H1 (cell line): Measurements from ENCODE around the gene TRIM27. TPM values are rescaled to one million over a fixed set of nuclear protein-coding genes. Genes with fewer than 3 reads are reported as not detected.

Source experiments
- CTCF ChIA-PET: fragments of 300-600 bp; sonication (Branson Sonifier 250); formaldehyde crosslinking; loops from one replicate; lab custom pipeline; 2021; ENCODE audit not compliant: partially characterized antibody; lab: Charles Lee
- POLR2A ChIA-PET: fragments of 300-600 bp; sonication (Branson Sonifier 250); formaldehyde crosslinking; loops from one replicate; lab custom pipeline; 2021; ENCODE audit warnings: inconsistent platforms; ENCODE audit not compliant: partially characterized antibody; lab: Charles Lee
- DNase-seq, 2 experiments: peaks; one replicate each; pipeline versions ENCODE4 v3.0.0 to v3.0.0-alpha.2; 2010 to 2022; ENCODE audit warnings: low spot score in 2 of 2, low read depth in 1 of 2, mixed read lengths in 1 of 2
- FAIRE-seq: peaks from 2 replicates; lab custom pipeline; 2011; peaks lifted over from hg19 to GRCh38; lab: Jason Lieb, UNC
- H2AFZ ChIP-seq: 2 replicates; pipeline ENCODE4 v1.8.1; 2012; ENCODE audit warnings: low read length, inconsistent platforms
- H2AK5ac ChIP-seq: 2 replicates; pipeline ENCODE4 v1.6.1; 2013; ENCODE audit warnings: low read depth, low read length
- H2BK120ac ChIP-seq: replicated peaks from 2 replicates; pipeline ENCODE3; 2013; ENCODE audit warnings: low read depth, low read length, inconsistent platforms
- H2BK12ac ChIP-seq: 2 replicates; pipeline ENCODE4 v1.6.1; 2013; ENCODE audit warnings: low read depth, low read length
- H2BK15ac ChIP-seq: 2 replicates; pipeline ENCODE4 v1.6.1; 2013; ENCODE audit warnings: low read length
- H2BK20ac ChIP-seq: 2 replicates; pipeline ENCODE4 v1.6.1; 2013; ENCODE audit warnings: low read length
- H2BK5ac ChIP-seq: 2 replicates; pipeline ENCODE4 v1.6.1; 2013; ENCODE audit warnings: low read depth, low read length
- H3K14ac ChIP-seq: 2 replicates; pipeline ENCODE4 v1.6.1; 2013; ENCODE audit warnings: inconsistent platforms; ENCODE audit not compliant: insufficient read length
- H3K18ac ChIP-seq: 2 replicates; pipeline ENCODE4 v1.6.1; 2013; ENCODE audit warnings: low read length; ENCODE audit errors: extremely low read depth
- H3K23ac ChIP-seq: 2 replicates; pipeline ENCODE4 v1.6.1; 2013; ENCODE audit warnings: inconsistent platforms; ENCODE audit not compliant: insufficient read length
- H3K23me2 ChIP-seq: 2 replicates; pipeline ENCODE4 v1.6.1; 2013; ENCODE audit warnings: low read depth, low read length
- H3K27ac ChIP-seq: 2 replicates; pipeline ENCODE4 v1.6.1; 2011; ENCODE audit warnings: low read depth, low read length, inconsistent platforms
- H3K27me3 ChIP-seq, 4 experiments: replicated peaks in 1 of 4; 1 replicate in 1 of 4; 2 replicates in 3 of 4; pipeline versions ENCODE4 v1.6.1 to v1.8.1; 2011 to 2013; ENCODE audit warnings: low read length in 3 of 4, mild to moderate bottlenecking in 3 of 4, inconsistent platforms in 2 of 4, mixed read lengths in 2 of 4, moderate library complexity in 1 of 4; ENCODE audit not compliant: control insufficient read depth in 3 of 4, insufficient read depth in 3 of 4; ENCODE audit errors: extremely low read depth in 1 of 4
- H3K36me3 ChIP-seq, 4 experiments: 2 replicates each; pipeline versions ENCODE4 v1.6.1 to v1.8.1; 2011 to 2013; ENCODE audit warnings: mild to moderate bottlenecking in 4 of 4, low read length in 3 of 4, moderate library complexity in 2 of 4, control low read depth in 1 of 4, inconsistent platforms in 1 of 4; ENCODE audit not compliant: insufficient read depth in 4 of 4, control insufficient read depth in 2 of 4
- H3K4ac ChIP-seq: replicated peaks from 2 replicates; pipeline ENCODE3; 2013; ENCODE audit warnings: low read length, low read depth, mixed read lengths, inconsistent platforms; ENCODE audit not compliant: insufficient read length
- H3K4me1 ChIP-seq, 4 experiments: replicated peaks in 1 of 4; 1 replicate in 1 of 4; 2 replicates in 3 of 4; pipeline versions ENCODE4 v1.6.1 to v1.8.1; 2011 to 2013; ENCODE audit warnings: low read length in 3 of 4, inconsistent platforms in 2 of 4, mixed read lengths in 1 of 4; ENCODE audit not compliant: insufficient read depth in 4 of 4, control insufficient read depth in 3 of 4
- H3K4me2 ChIP-seq, 2 experiments: 2 replicates each; pipeline versions ENCODE4 v1.6.1 to v1.8.1; 2011 to 2013; ENCODE audit warnings: low read depth in 2 of 2, low read length in 2 of 2, control low read depth in 1 of 2, inconsistent platforms in 1 of 2, mild to moderate bottlenecking in 1 of 2; ENCODE audit not compliant: insufficient read depth in 1 of 2
- H3K4me3 ChIP-seq, 4 experiments: fragments of 200-600, 300-600 bp in 1 of 4; sonication (generic), shearing (Covaris generic), sonication (Bioruptor Twin) in 1 of 4; 2 replicates each; pipeline versions ENCODE4 v1.5.1 to v1.8.1; 2011 to 2016; ENCODE audit warnings: low read length in 4 of 4, low read depth in 3 of 4, control low read depth in 2 of 4, inconsistent platforms in 2 of 4, mild to moderate bottlenecking in 2 of 4, mixed read lengths in 1 of 4, moderate library complexity in 1 of 4; ENCODE audit not compliant: insufficient read depth in 2 of 4; ENCODE audit errors: extremely low read depth in 1 of 4
- H3K56ac ChIP-seq: replicated peaks from 2 replicates; pipeline ENCODE3; 2013; ENCODE audit warnings: low read depth, mild to moderate bottlenecking, mixed read lengths, low read length, inconsistent platforms; ENCODE audit not compliant: insufficient read length
- H3K79me1 ChIP-seq: 2 replicates; pipeline ENCODE4 v1.6.1; 2013; ENCODE audit warnings: low read depth, low read length, control low read depth
- H3K79me2 ChIP-seq, 2 experiments: 2 replicates each; pipeline versions ENCODE4 v1.6.1 to v1.8.1; 2012 to 2013; ENCODE audit warnings: low read length in 2 of 2, mild to moderate bottlenecking in 2 of 2, inconsistent platforms in 1 of 2; ENCODE audit not compliant: insufficient read depth in 2 of 2, control insufficient read depth in 1 of 2
- H3K9ac ChIP-seq, 4 experiments: replicated peaks in 1 of 4; 1 replicate in 1 of 4; 2 replicates in 3 of 4; pipeline versions ENCODE4 v1.6.1 to v1.8.1; 2011 to 2013; ENCODE audit warnings: low read depth in 3 of 4, low read length in 3 of 4, control low read depth in 2 of 4, mild to moderate bottlenecking in 2 of 4, moderate library complexity in 2 of 4, inconsistent platforms in 1 of 4; ENCODE audit errors: extremely low read depth in 1 of 4
- H3K9me3 ChIP-seq, 2 experiments: 2 replicates each; pipeline versions ENCODE4 v1.6.1 to v1.8.1; 2012 to 2013; ENCODE audit warnings: mild to moderate bottlenecking in 2 of 2, moderate library complexity in 2 of 2, control low read depth in 1 of 2, inconsistent platforms in 1 of 2, low read depth in 1 of 2, low read length in 1 of 2, mixed read lengths in 1 of 2; ENCODE audit not compliant: insufficient read depth in 2 of 2
- H4K20me1 ChIP-seq, 2 experiments: replicated peaks in 1 of 2; 2 replicates each; pipeline versions ENCODE3 to v1.8.1; 2011 to 2013; ENCODE audit warnings: inconsistent platforms in 2 of 2, low read length in 2 of 2, mild to moderate bottlenecking in 1 of 2; ENCODE audit not compliant: insufficient read depth in 2 of 2, control insufficient read depth in 1 of 2
- H4K5ac ChIP-seq: 2 replicates; pipeline ENCODE4 v1.6.1; 2013; ENCODE audit warnings: low read length, low read depth, mixed read lengths, inconsistent platforms; ENCODE audit not compliant: insufficient read length
- H4K8ac ChIP-seq: 2 replicates; pipeline ENCODE4 v1.8.0; 2013; ENCODE audit warnings: mild to moderate bottlenecking, moderate library complexity, low read length, inconsistent platforms; ENCODE audit not compliant: insufficient read depth; ENCODE audit errors: extremely low read depth
- H4K91ac ChIP-seq: replicated peaks from 2 replicates; pipeline ENCODE3; 2013; ENCODE audit warnings: low read length, mixed read lengths, inconsistent platforms; ENCODE audit not compliant: insufficient read length
- KDM1A ChIP-seq: fragments of 200-600, 300-600 bp; sonication (generic); IDR thresholded peaks from 2 replicates; pipeline ENCODE4 v1.7.1; 2016; ENCODE audit warnings: mild to moderate bottlenecking, low read length, borderline replicate concordance
- TBP ChIP-seq: IDR thresholded peaks from 2 replicates; pipeline ENCODE4 v1.6.1; 2011; ENCODE audit warnings: low read depth, low read length, improper control_type of control experiment
- WGBS, 2 experiments: shearing (Covaris generic) in 1 of 2; methylation state at CpG; one replicate each; pipeline versions ENCODE4 v1.1.6 to v1.1.7; 2013 to 2015; ENCODE audit warnings: low lambda C conversion rate in 2 of 2, mixed read lengths in 2 of 2, inconsistent platforms in 1 of 2, low coverage in 1 of 2, missing lambda C conversion rate in 1 of 2; ENCODE audit not compliant: insufficient replicate concordance in 2 of 2, insufficient coverage in 1 of 2, insufficient read length in 1 of 2; ENCODE audit errors: extremely low coverage in 1 of 2, missing lambda C conversion rate in 1 of 2; 5-methylcytosine and 5-hydroxymethylcytosine counted together
- polyA plus RNA-seq, 7 experiments: library from polyadenylated mRNA; depleted of rRNA in 3 of 7; stranded (reverse) in 5 of 7; unstranded in 2 of 7; fragments of >200 nt in 5 of 7; fragments of 200-250 nt in 2 of 7; gene quantifications; 1 replicate in 5 of 7; 2 replicates in 1 of 7; 4 replicates in 1 of 7; pipeline versions ENCODE4 v1.2.1 to v1.2.3, GENCODE V29; 2011 to 2013; ENCODE audit warnings: missing spikeins in 2 of 7, mixed read lengths in 2 of 7
- total RNA-seq: library from RNA; stranded (reverse); fragmentation: NEBNext Ultra II Directional; extraction: Animal tissue kit (Norgen Biotek cat#: 25700); gene quantifications from 2 replicates; pipeline ENCODE4 v1.2.1, GENCODE V29; 2021

The TRIM27 gene
- total and polyA plus RNA-seq, 2 of the 8 experiments (the other 6 are each of a cell fraction or from before 2014, with no cell fraction given) = 76.4 to 85.9 TPM

GRCh38 chr6:28884423-28885131 lies 39.2 kb downstream of the TRIM27 start:
- no peak overlapping the region for H2BK12ac ChIP-seq
- DNase-seq = no peak
- peaks cover 0 to 10% of the 10 kb centered on the region in 2 experiments; a peak in 3 of 4 replicates for H3K9me3 ChIP-seq
- H4K91ac ChIP-seq = no peak overlapping the region
- H3K14ac ChIP-seq = no peak overlapping the region
- no peak overlapping the region for H3K9ac ChIP-seq
- no peak overlapping the region for H2AK5ac ChIP-seq
- H2AFZ ChIP-seq = no peak overlapping the region
- H3K56ac ChIP-seq = no peak overlapping the region
- no peak overlapping the region for H3K18ac ChIP-seq
- no peak overlapping the region for H3K4ac ChIP-seq
- CTCF ChIA-PET = interaction anchor here (1.0 to 1.9 kb wide), 4 partner anchors 13 to 100 kb away, joined by 3 to 10 read pairs (median 6); no protein-coding TSS in a partner anchor
- no peak overlapping the region for H2BK5ac ChIP-seq
- H3K23ac ChIP-seq = no peak overlapping the region
- H4K5ac ChIP-seq = no peak overlapping the region
- no peak overlapping the region for H3K4me2 ChIP-seq
- H4K20me1 ChIP-seq = no peaks in the 10 kb centered on the region
- H3K4me1 ChIP-seq = no peaks in the 10 kb centered on the region
- H3K79me1 ChIP-seq = no peaks in the 10 kb centered on the region
- no peaks in the 10 kb centered on the region for H3K27me3 ChIP-seq
- FAIRE-seq = no peak
- no peak overlapping the region for H2BK15ac ChIP-seq
- no peaks in the 10 kb centered on the region for H3K79me2 ChIP-seq
- POLR2A ChIA-PET = interaction anchor here (0.7 to 3.6 kb wide), 11 partner anchors 9 to 1017 kb away, joined by 3 to 23 read pairs (median 7); partner anchors contain the start of gene TRIM27
- no peak overlapping the region for H4K8ac ChIP-seq
- WGBS, 2 experiments = 95% methylated on average over 18 of the region's 18 CpGs; no CpG with 5 or more reads in 1 of the 2 experiments
- TF ChIP-seq KDM1A (no peak), TBP (peak; percentile 17; the same call in 1 of the 2 replicates)
- peaks cover 4% of the 10 kb centered on the region; the same call in 1 of the 2 replicates for H3K23me2 ChIP-seq
- H2BK120ac ChIP-seq = no peak overlapping the region
- H3K36me3 ChIP-seq = no peaks in the 10 kb centered on the region
- no peak overlapping the region for H3K4me3 ChIP-seq
- H3K27ac ChIP-seq = no peak overlapping the region
- H2BK20ac ChIP-seq = no peak overlapping the region
